Measurements from ENCODE around the gene COPZ1. TPM values are rescaled to one million over a fixed set of nuclear protein-coding genes. Genes with fewer than 3 reads are reported as not detected.

The COPZ1 gene
- total and polyA plus RNA-seq, 9 of the 15 experiments (the other 6 are each of a cell fraction or from before 2014, with no cell fraction given), result 137 to 487 (median 233) TPM

DNA sequence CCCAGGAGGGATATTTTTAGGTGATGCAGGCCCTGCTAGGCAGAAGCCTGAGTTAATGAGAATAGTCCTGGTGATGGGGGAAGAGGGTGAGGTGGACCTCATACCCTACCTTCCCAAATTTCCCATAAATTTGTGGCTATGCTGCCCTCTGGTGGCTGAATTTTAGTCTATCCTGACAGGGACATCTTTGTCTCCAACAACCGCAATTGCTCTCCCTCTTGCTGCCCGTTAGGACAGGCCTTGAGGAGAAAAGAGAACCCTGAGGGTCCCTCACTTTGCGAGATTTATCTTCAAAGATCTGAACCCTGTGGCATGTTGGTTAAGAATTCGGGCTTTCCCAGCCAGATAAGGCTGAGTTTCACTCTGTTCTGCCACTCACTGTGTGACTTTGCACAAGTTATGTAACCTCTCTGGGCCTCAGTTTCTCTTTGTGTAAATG is 69.4 kb downstream of the COPZ1 start (continued):
- peak; percentile 56; the same call in 1 of the 2 replicates for TF ChIP-seq MTA1 (IDR thresholded peaks at IDR 0.05; ENCODE audit: borderline replicate concordance)
- no peak for TF ChIP-seq RB1 (IDR thresholded peaks at IDR 0.05; ENCODE audit: low read depth)
- no peak for TF ChIP-seq EHMT2 (IDR thresholded peaks at IDR 0.05)
- TF ChIP-seq, protein P1, sequence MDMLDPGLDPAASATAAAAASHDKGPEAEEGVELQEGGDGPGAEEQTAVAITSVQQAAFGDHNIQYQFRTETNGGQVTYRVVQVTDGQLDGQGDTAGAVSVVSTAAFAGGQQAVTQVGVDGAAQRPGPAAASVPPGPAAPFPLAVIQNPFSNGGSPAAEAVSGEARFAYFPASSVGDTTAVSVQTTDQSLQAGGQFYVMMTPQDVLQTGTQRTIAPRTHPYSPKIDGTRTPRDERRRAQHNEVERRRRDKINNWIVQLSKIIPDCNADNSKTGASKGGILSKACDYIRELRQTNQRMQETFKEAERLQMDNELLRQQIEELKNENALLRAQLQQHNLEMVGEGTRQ (CRISPR knock-in tag; IDR thresholded peaks at IDR 0.05), result no peak
- TF ChIP-seq, protein P2, sequence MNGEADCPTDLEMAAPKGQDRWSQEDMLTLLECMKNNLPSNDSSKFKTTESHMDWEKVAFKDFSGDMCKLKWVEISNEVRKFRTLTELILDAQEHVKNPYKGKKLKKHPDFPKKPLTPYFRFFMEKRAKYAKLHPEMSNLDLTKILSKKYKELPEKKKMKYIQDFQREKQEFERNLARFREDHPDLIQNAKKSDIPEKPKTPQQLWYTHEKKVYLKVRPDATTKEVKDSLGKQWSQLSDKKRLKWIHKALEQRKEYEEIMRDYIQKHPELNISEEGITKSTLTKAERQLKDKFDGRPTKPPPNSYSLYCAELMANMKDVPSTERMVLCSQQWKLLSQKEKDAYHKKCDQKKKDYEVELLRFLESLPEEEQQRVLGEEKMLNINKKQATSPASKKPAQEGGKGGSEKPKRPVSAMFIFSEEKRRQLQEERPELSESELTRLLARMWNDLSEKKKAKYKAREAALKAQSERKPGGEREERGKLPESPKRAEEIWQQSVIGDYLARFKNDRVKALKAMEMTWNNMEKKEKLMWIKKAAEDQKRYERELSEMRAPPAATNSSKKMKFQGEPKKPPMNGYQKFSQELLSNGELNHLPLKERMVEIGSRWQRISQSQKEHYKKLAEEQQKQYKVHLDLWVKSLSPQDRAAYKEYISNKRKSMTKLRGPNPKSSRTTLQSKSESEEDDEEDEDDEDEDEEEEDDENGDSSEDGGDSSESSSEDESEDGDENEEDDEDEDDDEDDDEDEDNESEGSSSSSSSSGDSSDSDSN (IDR thresholded peaks at IDR 0.05; ENCODE audit: borderline replicate concordance in 1 of 2, low read depth in 2 of 2, low read length in 2 of 2), result no peak
- no peak for TF ChIP-seq NFIC (IDR thresholded peaks at IDR 0.05)
- TF ChIP-seq IFI16 (CRISPR knock-in tag; IDR thresholded peaks at IDR 0.05), result no peak
- TF ChIP-seq BACH1 (tag; IDR thresholded peaks at IDR 0.05), result no peak
- 0 out of 2 replicates have a peak, but pooled peaks have one; percentile 9 for TF ChIP-seq CREB1 (IDR thresholded peaks at IDR 0.05)
- TF ChIP-seq CREB1 (CRISPR knock-in tag; IDR thresholded peaks at IDR 0.05), result no peak
- 0 out of 2 replicates have a peak, but pooled peaks have one; percentile 29 for TF ChIP-seq MYNN (IDR thresholded peaks at IDR 0.05)
- TF ChIP-seq MYNN (CRISPR knock-in tag; IDR thresholded peaks at IDR 0.05), result no peak
- no peak for TF ChIP-seq CHCHD3 (CRISPR knock-in tag; IDR thresholded peaks at IDR 0.05)
- TF ChIP-seq RBM25 (IDR thresholded peaks at IDR 0.05; ENCODE audit: low read depth, low read length, severe bottlenecking), result peak; percentile 90
- TF ChIP-seq NCOA4 (IDR thresholded peaks at IDR 0.05; ENCODE audit: partially characterized antibody), result no peak
- peak; percentile 55; the same call in 1 of the 2 replicates for TF ChIP-seq CC2D1A (IDR thresholded peaks at IDR 0.05)
- no peak for TF ChIP-seq CBX8 (IDR thresholded peaks at IDR 0.05; ENCODE audit: borderline replicate concordance, extremely low read depth, low read depth, low read length, poor library complexity, severe bottlenecking)
- 0 out of 2 replicates have a peak, but pooled peaks have one; percentile 29 for TF ChIP-seq POLR2A (conservative IDR thresholded peaks at IDR 0.05)
- TF ChIP-seq, protein P3, sequence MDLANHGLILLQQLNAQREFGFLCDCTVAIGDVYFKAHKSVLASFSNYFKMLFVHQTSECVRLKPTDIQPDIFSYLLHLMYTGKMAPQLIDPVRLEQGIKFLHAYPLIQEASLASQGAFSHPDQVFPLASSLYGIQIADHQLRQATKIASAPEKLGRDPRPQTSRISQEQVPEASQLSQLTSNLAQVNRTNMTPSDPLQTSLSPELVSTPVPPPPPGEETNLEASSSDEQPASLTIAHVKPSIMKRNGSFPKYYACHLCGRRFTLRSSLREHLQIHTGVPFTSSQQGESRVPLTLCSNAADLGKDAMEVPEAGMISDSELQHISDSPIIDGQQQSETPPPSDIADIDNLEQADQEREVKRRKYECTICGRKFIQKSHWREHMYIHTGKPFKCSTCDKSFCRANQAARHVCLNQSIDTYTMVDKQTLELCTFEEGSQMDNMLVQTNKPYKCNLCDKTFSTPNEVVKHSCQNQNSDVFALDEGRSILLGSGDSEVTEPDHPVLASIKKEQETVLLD (IDR thresholded peaks at IDR 0.05), result no peak
- TF ChIP-seq, protein P4, sequence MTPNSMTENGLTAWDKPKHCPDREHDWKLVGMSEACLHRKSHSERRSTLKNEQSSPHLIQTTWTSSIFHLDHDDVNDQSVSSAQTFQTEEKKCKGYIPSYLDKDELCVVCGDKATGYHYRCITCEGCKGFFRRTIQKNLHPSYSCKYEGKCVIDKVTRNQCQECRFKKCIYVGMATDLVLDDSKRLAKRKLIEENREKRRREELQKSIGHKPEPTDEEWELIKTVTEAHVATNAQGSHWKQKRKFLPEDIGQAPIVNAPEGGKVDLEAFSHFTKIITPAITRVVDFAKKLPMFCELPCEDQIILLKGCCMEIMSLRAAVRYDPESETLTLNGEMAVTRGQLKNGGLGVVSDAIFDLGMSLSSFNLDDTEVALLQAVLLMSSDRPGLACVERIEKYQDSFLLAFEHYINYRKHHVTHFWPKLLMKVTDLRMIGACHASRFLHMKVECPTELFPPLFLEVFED (CRISPR knock-in tag; conservative IDR thresholded peaks at IDR 0.05), result no peak
- no peak for TF ChIP-seq ZFX (CRISPR knock-in tag; IDR thresholded peaks at IDR 0.05)
- no peak for TF ChIP-seq RHOXF2B (CRISPR knock-in tag; conservative IDR thresholded peaks at IDR 0.05)
- TF ChIP-seq TEAD4 (IDR thresholded peaks at IDR 0.05; ENCODE audit: low read length), result peak; percentile 54
- TF ChIP-seq TEAD4 (CRISPR knock-in tag; IDR thresholded peaks at IDR 0.05; ENCODE audit: borderline replicate concordance), result no peak
- TF ChIP-seq POLR2AphosphoS2 (IDR thresholded peaks at IDR 0.05; ENCODE audit: low read length), result peak; percentile 58; the same call in 1 of the 2 replicates
- TF ChIP-seq FOXK1 (CRISPR knock-in tag; IDR thresholded peaks at IDR 0.05; ENCODE audit: borderline replicate concordance), result no peak
- no peak for TF ChIP-seq PCBP1 (IDR thresholded peaks at IDR 0.05; ENCODE audit: low read depth, low read length, poor library complexity, severe bottlenecking)
